ENCODE measurements around the gene ARID3A.
"Not testable (repeated sequence)": the region's sequence is repeated elsewhere in the genome, so short reads cannot be mapped to it uniquely, and the experiment has no call there.

The ARID3A gene, protein sequence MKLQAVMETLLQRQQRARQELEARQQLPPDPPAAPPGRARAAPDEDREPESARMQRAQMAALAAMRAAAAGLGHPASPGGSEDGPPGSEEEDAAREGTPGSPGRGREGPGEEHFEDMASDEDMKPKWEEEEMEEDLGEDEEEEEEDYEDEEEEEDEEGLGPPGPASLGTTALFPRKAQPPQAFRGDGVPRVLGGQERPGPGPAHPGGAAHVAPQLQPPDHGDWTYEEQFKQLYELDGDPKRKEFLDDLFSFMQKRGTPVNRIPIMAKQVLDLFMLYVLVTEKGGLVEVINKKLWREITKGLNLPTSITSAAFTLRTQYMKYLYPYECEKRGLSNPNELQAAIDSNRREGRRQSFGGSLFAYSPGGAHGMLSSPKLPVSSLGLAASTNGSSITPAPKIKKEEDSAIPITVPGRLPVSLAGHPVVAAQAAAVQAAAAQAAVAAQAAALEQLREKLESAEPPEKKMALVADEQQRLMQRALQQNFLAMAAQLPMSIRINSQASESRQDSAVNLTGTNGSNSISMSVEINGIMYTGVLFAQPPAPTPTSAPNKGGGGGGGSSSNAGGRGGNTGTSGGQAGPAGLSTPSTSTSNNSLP

DNA sequence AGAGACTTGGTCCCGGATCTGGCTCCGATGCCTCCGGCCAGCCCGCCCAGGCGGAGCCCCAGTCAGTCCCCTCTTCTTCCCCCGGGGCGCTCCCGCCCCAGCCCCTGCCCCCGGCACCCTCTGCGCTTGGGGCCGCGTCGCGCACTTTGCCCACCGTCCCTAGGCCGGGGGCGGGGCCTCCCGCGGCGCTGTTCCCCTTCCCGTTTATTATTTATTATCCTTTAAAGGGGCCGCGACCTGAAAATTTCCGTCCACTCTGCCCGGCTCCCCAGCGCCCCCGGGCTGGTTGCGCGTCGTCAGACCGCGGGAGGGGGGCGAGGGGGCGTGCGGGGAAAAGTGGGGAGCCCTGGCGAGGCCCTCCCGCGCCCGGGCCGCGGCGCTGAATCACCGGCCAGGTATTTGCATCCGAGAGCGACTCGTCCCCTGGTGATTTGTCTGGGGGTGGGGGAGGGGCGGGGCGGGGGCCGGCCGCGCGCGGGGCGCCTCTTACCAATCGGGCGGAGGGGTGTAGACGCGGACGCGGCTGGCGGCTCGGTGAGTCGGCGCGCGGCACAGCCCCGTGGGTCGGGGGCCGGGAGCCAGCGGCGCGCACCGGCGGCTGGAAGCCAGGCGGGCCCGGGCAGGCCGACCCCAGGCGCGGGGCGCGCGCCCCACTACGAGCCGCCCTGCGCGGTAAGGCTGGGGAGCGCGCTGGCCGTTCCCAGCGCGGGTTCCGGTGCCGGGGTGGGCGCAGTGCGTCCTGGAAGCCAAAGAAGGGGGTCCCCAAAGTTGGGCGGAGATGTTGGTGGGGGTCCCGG, at the start of gene ARID3A:
ARID3A (plus strand) TSS at position 510 of the 797 bp plus-strand sequence. CDS start 3,494 bp downstream, outside the sequence.
- peak; percentile 84 for DNase-seq

DNA sequence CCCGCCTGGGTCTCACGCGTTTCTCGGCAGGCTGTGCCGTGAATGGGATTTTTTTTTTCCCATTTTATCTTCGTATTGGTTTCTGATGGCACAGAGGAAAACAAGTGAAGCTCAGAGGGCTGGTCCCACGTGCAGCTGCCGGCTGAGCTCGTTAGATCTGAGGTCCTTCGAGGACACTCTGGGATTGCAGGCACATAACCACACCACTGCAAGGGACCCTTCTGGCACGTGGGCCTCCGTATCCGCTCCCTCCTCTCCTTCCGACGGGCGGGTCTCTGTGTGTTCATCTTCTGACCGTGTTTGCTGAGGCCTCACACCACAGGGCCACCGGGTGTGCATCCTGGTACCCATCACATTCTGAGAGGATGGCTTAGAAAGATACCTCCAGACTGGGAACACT, 49.7 kb upstream of the ARID3A start:
- no peak for DNase-seq

DNA sequence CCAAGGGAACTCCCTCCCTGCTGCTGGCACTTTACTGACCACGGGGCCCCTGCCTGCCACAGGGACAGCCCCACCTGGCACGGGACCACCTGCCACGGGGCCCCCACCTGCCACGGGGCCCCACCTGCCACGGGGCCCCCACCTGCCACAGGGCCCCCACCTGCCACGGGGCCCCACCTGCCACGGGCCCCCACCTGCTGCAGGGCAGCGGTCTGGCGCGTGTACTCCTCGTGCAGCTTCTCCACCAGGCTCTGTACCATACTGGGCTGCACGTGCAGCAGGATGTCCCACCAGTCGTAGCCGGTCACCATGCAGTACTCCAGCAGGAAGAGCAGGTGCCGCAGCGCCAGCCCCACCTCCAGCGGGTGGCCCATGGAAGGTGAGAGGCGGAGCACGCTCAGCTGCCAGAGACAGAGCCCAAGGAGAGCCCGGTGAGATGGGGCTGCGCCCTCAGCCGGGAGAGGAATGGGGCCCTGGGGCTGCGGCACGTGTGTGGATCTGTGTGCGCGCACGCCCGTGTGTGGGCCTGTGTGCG, 49.0 kb upstream of the ARID3A start:
- no peak for DNase-seq

DNA sequence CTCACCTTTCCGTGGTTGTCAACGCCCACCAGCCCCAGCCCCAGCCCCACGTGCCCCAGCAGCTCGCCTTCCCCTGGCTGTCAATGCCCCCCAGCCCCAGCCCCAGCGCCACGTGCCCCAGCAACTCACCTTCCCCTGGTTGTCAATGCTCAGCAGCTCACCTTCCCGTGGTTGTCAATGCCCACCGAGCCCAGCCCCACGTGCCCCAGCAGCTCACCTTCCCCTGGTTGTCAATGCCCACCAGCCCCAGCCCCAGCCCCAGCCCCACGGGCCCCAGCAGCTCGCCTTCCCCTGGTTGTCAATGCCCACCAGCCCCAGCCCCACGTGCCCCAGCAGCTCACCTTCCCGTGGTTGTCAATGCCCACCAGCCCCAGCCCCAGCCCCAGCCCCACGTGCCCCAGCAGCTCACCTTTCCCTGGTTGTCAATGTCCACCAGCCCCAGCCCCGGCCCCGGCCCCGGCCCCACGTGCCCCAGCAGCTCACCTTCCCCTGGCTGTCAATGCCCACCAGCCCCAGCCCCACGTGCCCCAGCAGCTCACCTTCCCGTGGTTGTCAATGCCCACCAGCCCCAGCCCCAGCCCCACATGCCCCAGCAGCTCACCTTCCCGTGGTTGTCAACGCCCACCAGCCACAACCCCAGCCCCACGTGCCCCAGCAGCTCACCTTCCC, 47.7 kb upstream of the ARID3A start:
- DNase-seq = not testable (repeated sequence)

DNA sequence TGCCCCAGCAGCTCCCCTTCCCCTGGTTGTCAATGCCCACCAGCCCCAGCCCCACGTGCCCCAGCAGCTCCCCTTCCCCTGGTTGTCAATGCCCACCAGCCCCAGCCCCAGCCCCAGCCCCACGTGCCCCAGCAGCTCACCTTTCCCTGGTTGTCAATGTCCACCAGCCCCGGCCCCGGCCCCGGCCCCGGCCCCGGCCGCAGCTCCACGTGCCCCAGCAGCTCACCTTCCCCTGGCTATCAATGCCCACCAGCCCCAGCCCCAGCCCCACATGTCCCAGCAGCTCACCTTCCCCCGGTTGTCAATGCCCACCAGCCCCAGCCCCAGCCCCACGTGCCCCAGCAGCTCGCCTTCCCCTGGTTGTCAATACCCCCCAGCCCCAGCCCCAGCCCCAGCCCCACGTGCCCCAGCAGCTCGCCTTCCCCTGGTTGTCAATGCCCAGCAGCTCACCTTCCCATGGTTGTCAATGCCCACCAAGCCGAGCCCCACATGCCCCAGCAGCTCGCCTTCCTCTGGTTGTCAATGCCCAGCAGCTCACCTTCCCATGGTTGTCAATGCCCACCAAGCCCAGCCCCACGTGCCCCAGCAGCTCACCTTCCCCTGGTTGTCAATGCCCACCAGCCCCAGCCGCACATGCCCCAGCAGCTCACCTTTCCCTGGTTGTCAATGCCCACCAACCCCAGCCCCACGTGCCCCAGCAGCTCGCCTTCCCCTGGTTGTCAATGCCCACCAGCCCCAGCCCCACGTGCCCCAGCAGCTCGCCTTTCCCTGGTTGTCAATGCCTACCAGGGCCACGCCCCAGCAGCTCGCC, 46.9 kb upstream of the ARID3A start:
- DNase-seq = not testable (repeated sequence)

DNA sequence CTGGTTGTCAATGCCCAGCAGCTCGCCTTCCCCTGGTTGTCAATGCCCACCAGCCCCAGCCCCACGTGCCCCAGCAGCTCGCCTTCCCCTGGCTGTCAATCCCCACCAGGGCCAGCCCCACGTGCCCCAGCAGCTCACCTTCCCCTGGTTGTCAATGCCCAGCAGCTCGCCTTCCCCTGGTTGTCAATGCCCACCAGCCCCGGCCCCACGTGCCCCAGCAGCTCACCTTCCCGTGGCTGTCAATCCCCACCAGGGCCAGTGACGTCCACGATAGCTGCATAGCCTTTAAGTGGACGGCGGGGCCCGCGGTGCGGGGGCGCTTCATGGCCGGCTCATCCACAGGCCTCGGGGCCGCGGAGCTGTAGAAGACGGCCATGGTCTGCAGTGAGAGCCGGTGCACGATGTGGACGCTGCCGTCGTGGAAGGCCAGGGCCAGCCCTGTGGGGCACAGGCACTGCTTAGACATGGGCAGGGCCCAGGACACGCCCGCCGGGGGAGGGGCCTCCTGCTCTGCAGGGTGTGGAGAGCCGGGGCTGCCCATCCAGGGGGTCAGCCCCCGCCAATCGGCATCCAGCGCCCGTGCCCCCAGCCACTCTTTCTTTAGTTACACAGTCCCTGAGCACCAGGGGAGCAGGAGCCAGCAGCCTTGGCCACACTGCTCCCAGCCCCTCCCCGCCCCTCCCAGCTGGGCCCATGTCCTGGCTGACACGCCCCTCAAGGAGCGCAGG, 46.0 kb upstream of the ARID3A start:
- no peak for DNase-seq

DNA sequence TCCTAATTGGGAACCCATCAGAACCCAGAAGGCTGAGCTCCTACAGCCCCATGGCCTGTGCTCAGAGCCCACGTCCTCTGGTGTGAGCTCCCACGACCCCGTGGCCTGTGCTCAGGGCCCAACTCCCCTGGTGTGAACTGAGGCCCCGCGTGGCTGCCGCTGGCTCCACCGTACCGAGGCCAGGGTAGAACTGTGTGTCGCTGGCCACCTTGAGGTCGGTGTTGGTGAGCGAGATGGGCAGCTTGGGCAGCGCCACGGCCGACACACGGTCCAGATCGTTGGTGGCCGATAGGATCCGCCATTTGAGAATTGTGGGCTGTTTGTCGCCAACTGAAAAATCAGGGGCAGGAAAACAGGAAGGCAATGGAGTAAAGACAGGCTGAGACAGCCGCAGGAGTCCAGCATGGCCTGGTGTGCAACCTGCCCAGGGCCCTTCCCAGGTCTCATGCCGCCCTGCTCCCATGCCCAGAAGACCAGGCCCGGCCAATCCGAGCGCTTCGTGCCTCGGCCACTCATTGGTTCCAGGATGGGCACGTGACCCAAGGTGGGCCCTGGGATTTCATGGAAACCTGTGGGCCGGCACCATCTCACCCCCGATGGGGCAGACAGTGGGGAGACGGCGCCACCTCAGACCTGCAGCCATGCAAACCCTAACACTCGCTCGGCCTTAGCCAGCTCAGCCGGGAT, 44.3 kb upstream of the ARID3A start:
- no peak for DNase-seq

DNA sequence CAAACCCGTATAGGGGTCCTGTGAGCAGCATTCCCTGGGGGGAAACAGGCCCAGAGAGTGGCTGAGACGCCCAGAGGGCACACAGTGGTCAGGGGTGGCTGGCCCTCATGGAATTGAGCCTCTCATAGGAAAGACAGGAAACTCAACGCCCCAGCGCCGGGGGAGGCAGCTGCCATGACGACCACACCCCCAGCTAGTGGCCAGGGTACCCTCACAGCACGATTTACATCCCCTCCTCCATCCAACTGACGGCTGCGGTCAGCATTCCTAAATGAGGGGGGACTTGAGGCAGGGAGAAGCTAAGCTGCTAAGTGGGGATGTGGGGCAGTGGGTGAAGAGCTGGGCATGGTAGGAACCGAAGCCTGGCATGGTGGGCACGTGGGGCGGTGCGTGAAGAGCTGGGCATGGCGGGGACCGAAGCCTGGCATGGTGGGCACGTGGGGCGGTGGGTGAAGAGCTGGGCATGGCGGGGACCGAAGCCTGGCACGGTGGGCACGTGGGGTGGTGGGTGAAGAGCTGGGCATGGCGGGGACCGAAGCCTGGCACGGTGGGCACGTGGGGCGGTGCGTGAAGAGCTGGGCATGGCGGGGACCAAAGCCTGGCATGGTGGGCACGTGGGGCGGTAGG, 42.9 kb upstream of the ARID3A start:
- DNase-seq = no peak

DNA sequence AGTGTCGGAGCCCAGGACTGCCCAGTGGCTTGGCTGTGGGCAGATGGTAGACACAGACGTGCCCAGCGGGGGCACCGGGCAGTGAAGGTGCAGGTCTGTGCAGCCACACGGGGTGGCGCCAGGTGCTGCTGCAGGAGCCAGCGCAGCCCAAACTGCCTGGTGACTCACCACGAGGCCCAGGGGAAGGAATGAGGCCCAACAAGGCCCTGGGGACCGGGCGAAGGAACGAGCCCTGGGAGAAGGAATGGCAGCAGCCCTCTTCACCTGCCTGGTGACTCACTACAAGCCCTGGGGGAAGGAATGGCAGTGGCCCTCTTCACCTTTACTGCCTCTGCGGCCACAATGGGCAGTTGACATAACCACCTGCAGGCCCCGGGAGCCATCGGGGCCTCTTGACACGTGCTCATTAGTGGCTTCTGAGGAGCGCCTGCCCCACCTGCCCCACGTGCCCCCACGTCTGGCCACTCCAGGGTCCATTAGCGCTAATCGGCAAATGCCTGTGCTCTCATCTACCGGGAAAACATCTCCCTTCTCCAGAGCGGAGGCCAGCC, 42.1 kb upstream of the ARID3A start:
- DNase-seq = no peak

DNA sequence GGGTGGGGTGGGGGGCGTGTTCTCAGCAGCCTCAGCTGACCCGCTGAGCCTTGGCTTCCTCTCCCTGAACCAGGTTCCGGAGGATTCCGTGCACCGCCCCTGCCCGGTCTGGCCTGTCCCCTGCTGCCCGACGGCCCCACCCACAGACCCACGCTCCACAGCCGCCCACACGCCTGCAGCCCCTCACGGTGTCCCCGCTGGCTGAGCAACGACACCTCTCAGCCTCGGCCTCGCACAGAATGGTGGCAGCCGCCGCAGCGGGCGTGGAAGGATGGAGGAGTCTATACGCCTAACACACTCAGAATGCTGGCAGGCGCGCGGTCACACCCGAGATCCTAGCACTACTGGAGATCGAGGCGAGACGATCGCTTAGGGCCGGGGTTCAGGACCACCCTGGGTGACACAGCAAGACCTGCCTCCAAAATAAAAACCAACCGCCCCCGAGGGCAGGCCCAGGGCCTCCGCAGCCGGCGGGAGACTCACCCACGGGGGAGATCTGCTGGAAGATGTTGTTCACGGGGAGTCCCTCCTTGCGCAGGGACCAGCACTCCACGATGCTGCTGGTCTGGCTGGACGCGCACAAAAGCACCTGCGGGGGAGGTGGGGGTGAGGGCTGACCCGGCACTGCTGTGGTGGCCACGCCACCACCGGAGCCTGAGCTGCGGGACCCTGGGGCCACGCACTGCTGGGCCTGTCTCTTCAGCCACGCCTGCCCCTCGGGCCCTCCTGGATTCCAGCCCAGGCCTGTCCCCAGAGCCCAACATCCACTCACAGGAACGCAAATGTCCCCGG, 41.2 kb upstream of the ARID3A start:
- DNase-seq = no peak

DNA sequence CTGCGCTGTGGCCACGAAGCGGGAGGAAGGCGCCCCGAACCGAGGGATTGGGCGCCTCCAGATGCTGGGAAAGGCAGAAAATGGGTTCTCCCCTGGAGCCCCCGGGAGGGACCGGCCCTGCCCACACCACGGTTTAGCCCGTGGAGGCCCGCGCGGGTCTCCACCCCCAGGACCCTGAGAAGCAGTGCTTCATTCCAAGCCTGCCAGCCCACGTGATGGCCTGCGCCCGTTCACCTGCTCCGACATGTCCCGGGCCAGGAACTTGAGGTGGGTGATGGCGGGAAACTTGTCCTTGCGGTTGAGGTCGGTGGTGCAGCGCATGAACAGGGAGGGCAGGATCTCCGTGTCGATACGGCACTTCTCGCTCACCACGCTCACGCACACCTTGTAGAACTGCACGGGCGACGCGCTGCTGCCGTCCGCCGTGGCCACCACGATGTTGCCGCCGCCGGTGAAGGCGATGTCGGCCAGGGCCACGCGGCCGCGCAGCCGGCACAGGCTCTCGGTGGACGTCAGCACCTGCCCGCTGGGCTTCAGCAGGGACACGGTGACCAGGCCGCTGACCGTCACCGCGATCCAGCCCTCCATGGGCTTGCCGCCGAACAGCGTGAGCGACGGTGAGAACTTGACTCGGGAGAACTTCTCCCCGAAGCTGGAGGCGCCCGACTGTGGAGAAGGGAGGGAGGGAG, 40.2 kb upstream of the ARID3A start:
- no peak for DNase-seq

DNA sequence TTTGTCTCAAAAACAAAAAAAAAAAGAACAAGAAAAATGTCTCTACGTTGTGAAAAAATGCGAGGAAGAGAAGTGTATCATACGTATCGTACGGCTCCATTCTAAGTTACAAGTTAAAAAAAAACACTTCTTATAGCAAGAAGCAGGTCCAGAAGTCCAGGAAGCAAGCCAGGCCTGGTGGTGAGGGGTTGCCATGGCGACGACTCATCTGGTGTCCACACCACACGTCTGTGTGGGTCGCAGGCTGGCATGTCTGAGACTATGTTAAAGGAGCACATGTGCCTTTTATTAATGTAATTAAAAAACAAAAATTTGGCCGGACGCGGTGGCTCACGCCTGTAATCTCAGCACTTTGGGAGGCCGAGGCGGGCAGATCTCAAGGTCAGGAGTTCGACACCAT, 38.8 kb upstream of the ARID3A start:
- DNase-seq = no peak

DNA sequence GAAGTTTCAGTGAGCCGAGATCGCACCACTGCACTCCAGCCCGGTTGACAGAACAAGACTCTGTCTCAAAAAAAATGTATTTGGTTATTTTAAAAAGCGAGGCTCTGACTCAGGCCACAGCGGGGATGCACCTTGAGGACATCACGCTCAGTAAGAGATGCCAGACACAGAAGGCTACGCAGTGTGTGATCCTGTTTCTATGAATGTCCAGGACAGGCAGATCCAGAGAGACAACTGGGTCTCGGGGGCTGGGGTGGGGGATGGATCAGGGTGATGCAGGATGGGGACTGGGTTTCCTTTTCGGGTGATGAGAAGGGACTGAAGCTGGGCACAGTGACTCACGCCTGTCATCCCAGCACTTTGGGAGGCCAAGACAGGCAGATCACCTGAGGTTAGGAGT, 38.2 kb upstream of the ARID3A start:
- DNase-seq = no peak

DNA sequence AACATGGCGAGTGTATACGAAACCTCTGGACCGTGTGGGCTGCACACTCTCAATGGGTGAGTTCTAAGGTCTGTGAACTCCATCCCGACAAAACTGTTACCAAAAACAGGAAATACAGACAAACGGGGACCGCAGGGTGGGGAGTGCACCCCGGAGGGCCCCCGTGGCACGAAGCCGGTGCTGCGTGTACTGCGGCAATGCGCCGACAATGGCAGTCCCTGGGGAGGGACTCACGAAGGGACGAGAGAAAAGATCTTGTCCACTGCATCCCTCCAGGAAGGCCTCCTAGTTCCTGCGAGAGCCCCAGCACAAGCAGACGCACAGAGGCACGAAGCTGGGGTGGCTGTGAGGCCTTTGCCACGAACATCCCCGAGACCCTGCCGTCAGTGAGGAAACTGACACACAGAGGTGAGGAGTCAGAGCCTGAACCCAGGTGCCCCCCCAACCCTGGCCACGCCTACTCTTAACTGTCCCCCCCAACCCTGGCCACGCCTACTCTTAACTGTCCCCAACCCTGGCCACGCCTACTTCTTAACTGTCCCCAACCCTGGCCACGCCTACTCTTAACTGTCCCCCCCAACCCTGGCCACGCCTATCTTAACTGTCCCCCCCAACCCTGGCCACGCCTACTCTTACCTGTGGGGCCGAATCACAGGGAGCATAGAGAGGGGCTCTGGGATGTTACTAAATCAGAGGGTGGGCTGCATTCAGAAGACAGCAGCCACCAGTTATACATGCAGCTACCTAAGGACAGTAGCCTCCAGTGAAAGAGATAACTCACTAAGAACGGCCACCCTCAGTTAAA, 37.1 kb upstream of the ARID3A start:
- no peak for DNase-seq

DNA sequence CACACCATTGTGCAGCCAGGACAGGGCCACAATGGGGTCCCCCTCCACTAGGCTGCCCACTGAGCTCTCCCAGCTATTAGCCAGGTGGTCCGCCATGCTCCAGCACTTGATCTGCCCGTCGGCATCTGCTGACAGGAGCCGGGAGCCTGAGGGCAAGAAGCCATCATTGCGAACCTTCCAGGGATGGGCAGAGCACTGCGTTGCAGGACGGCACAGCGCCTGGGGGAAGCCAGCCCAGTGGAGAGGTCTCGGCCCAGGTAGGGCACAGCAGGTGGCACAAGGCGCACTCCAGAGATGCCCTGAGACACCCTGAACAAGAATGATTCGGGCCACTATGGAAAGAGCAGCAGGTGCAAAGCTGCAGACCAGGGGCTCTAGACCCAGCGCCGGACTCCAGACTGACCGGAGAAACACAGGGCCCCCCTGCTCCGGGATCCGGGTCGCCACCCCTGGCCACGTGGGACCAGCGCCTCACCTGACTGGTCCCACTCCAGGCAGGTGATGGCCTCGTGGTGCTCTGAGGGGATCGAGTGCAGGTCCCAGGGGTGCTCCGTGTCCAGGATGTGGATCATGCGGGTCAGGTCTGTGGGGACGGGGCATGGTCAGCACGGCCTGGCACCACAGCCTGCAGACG, 36.1 kb upstream of the ARID3A start:
- DNase-seq = no peak

DNA sequence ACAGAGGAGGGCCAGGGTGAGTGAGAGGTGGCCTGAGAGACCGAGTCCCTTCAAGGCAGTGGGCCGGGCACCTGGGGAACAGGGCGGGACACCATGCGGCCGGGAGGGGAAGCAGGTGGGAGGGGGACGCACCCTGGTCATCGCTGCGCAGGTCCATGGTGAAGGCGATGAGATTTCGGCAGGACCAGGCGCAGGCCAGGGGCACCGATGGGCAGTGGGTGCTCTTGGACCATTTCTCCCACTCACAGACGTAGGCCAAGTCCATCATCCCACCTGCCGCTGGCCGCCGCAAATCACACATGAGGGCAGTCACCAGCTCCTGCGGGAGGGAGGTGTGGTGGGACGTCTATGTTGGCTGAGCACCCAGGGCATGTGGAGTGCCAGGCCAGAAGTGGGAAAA, 35.0 kb upstream of the ARID3A start:
- DNase-seq = no peak
